ENCODE measurements around the gene RALY. TPM values are rescaled to one million over a fixed set of nuclear protein-coding genes. Genes with fewer than 3 reads are reported as not detected.

Gene RALY
- total RNA-seq, 6 donors from 2014 or later: 116 to 157 (median 147) TPM

DNA sequence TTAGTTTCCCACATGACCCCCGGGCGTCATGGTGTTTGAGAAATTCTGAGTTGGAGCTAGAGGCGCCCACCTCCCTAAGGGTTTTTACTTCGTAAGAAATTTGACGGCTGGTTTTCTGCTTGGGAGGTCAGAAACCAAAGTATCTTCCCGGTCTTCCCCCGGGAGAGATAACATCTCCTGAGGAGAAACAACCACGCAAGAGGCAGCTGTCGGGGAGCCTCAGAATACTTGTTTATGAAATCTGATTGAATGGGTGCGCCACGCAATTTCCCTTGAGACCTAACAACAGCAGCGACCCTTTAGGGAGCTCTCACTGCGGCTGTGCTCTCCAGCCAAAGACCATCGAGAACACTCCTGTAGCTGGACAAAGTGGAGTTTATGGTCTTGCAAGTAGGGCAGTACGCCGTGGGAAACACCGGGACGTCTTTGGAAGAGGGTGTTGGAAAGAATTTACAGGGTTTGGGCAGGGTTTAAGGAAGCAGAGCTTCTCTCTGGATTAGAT, 118.9 kb downstream of the RALY start:
- peak; percentile 1 to 42 for ATAC-seq (ENCODE audit: low FRiP score in 2 of 2)
- Histone ChIP-seq H3K36me3 (peaks cover 3 to 18% (median 7%) of the 10 kb centered on the region in 4 donors), H3K4me3 (peak overlapping the region; percentile 2 to 88 (median 70)), H3K27ac (peak overlapping the region; percentile 94 to 98 (median 96)), H3K9me3 (no peaks in the 10 kb centered on the region), H3K27me3 (no peaks in the 10 kb centered on the region), H3K4me1 (peaks cover 28 to 36% (median 29%) of the 10 kb centered on the region in 4 donors)
- 0 to 3% methylated on average over 13 to 18 of the region's 18 CpGs for WGBS, 2 donors
- TF ChIP-seq CTCF (IDR thresholded peaks at IDR 0.05) (no peak), EP300 (IDR thresholded peaks at IDR 0.05) (no peak), POLR2A (IDR thresholded peaks at IDR 0.05) (no peak), POLR2AphosphoS5 (IDR thresholded peaks at IDR 0.05) (no peak)
- peak in 1 of 2 donors; percentile 31 for DNase-seq

DNA sequence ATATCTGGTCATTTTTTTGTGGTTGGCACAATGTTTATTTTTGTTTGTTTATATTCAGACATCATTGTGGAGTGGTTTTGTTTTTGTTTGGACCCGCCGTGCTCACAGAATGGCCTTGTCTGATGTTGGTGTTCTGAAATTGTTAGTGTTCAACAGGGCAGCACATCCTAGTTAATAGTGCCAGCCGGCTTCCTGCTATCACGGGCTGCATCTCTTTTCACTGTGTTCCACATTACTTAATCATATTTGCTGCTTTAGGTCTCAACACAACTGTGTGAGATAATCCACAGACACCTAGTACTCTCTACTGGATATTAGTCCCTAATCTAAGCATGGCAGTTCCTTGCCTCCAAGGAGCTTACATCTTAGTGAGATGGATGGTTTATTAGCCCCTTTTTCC, 121.1 kb downstream of the RALY start:
- TF ChIP-seq CTCF (IDR thresholded peaks at IDR 0.05) (no peak), POLR2A (IDR thresholded peaks at IDR 0.05) (no peak), EP300 (IDR thresholded peaks at IDR 0.05) (no peak), POLR2AphosphoS5 (IDR thresholded peaks at IDR 0.05) (no peak)
- Histone ChIP-seq H3K27ac (no peak overlapping the region), H3K9me3 (no peaks in the 10 kb centered on the region), H3K4me3 (no peak overlapping the region), H3K4me1 (peaks cover 10 to 15% (median 12%) of the 10 kb centered on the region in 4 donors), H3K27me3 (no peaks in the 10 kb centered on the region), H3K36me3 (no peaks in the 10 kb centered on the region)
- 72 to 80% methylated on average over 4 of the region's 4 CpGs for WGBS, 2 donors
- no peak for ATAC-seq (ENCODE audit: low FRiP score in 2 of 2)
- no peak for DNase-seq

GRCh38 chr20:34115232-34115631, 121.5 kb downstream of the RALY start:
- ATAC-seq (ENCODE audit: low FRiP score in 2 of 2): no peak
- Histone ChIP-seq H3K27me3 (no peaks in the 10 kb centered on the region), H3K4me1 (peaks cover 5 to 10% (median 8%) of the 10 kb centered on the region in 4 donors), H3K9me3 (no peaks in the 10 kb centered on the region), H3K4me3 (no peak overlapping the region), H3K27ac (no peak overlapping the region), H3K36me3 (no peaks in the 10 kb centered on the region)
- DNase-seq: no peak
- no peak for TF ChIP-seq POLR2A (IDR thresholded peaks at IDR 0.05)
- TF ChIP-seq CTCF (IDR thresholded peaks at IDR 0.05): no peak
- TF ChIP-seq EP300 (IDR thresholded peaks at IDR 0.05): no peak
- TF ChIP-seq POLR2AphosphoS5 (IDR thresholded peaks at IDR 0.05): no peak

GRCh38 chr20:34120213-34120612, 126.5 kb downstream of the RALY start:
- Histone ChIP-seq H3K4me3 (no peak overlapping the region), H3K36me3 (no peaks in the 10 kb centered on the region), H3K27ac (no peak overlapping the region), H3K9me3 (no peaks in the 10 kb centered on the region), H3K4me1 (no peaks in the 10 kb centered on the region), H3K27me3 (no peaks in the 10 kb centered on the region)
- ATAC-seq (ENCODE audit: low FRiP score in 2 of 2) (no peak), DNase-seq (no peak)
- WGBS, 2 donors: 88 to 96% methylated on average over 2 of the region's 2 CpGs
- TF ChIP-seq EP300 (IDR thresholded peaks at IDR 0.05) (no peak), POLR2A (IDR thresholded peaks at IDR 0.05) (no peak), CTCF (IDR thresholded peaks at IDR 0.05) (no peak), POLR2AphosphoS5 (IDR thresholded peaks at IDR 0.05) (no peak)

DNA sequence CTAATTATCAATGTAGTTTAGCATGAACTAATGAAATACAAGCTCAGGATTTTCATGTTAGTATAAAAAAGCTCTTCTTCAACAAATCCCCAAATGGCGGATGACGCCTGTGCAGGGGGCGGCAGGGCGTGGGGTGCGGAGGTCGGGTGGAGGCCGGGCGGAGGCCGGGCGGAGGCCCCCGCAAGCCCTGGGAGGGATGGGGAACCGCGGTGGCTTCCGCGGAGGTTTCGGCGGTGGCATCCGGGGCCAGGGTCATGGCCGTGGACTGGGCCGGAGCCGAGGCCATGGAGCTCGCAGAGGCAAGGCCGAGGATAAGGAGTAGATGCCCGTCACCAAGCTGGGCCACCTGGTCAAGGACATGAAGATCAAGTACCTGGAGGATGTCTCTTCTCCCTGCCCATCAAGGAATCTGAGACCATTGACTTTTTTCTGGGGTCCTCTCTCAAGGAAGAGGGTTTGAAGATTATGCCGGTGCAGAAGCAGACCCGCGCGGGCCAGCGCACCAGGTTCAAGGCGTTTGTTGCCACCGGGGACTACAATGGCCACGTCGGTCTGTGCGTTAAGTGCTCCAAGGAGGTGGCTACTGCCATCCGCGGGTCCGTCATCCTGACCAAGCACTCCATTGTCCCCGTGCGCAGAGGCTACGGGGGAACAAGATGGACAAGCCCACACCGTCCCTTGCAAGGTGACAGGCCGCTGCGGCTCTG, 128.7 kb downstream of the RALY start:
- WGBS, 2 donors: 93 to 94% methylated on average over 37 to 43 of the region's 43 CpGs
- Histone ChIP-seq H3K4me3 (no peak overlapping the region), H3K4me1 (no peaks in the 10 kb centered on the region), H3K36me3 (no peaks in the 10 kb centered on the region), H3K27me3 (no peaks in the 10 kb centered on the region), H3K27ac (no peak overlapping the region), H3K9me3 (no peaks in the 10 kb centered on the region)
- DNase-seq: peak in 1 of 2 donors; percentile 70
- TF ChIP-seq CTCF (IDR thresholded peaks at IDR 0.05): no peak
- ATAC-seq (ENCODE audit: low FRiP score in 2 of 2): no peak

Measured in upper lobe of left lung (tissue), 6 donors.